HepG2 (cell line): Measurements from ENCODE around the gene CA10. TPM values are rescaled to one million over a fixed set of nuclear protein-coding genes. Genes with fewer than 3 reads are reported as not detected.

Experiments used
- ATAC-seq: fragments of 200-7000 bp; cut with Tn5 transposase; 3 replicates; pipeline ENCODE4 v1.9.1; 2020; ENCODE audit warnings: mild to moderate bottlenecking, moderate library complexity
- BruUV-seq: library from RNA; stranded (reverse); fragments of 400-500 nt; replicated peaks from 2 replicates; lab custom pipeline; 2021; lab: Mats Ljungman, UMichigan
- CTCF ChIA-PET: fragments of 300-600 bp; formaldehyde crosslinking; extraction: SDS; loops from one replicate; lab custom pipeline; 2021; ENCODE audit warnings: low total read pairs, inconsistent platforms, low intra/inter-chr PET ratio; lab: Yijun Ruan, JAX
- POLR2A ChIA-PET: fragments of 350-600 bp; sonication (Branson Sonifier 250); formaldehyde crosslinking; loops from one replicate; lab custom pipeline; 2020; ENCODE audit warnings: antibody characterized with exemption, inconsistent platforms; lab: Yijun Ruan, JAX
- DNase-seq: peaks from one replicate; pipeline ENCODE4 v3.0.0-alpha.2; 2015; ENCODE audit warnings: low spot score
- FAIRE-seq: peaks from 3 replicates; lab custom pipeline; 2011; peaks lifted over from hg19 to GRCh38; lab: Jason Lieb, UNC
- H2AFZ ChIP-seq: one replicate; pipeline ENCODE4 v1.6.1; 2011; ENCODE audit warnings: low read length, inconsistent platforms
- H3K27ac ChIP-seq: fragments of 300-600 bp; 3 replicates; pipeline ENCODE4 v1.8.0; 2011; ENCODE audit warnings: mixed run types, mild to moderate bottlenecking, mixed read lengths, low read length, inconsistent platforms; ENCODE audit not compliant: insufficient read depth; ENCODE audit errors: extremely low read length
- H3K27me3 ChIP-seq, 2 experiments: fragments of 200-600 bp in 1 of 2; 2 replicates in 1 of 2; 3 replicates in 1 of 2; pipeline versions ENCODE4 v1.6.0 to v1.8.0; 2011; ENCODE audit warnings: low read length in 2 of 2, mild to moderate bottlenecking in 2 of 2, moderate library complexity in 2 of 2, inconsistent platforms in 1 of 2; ENCODE audit not compliant: insufficient read depth in 2 of 2, control insufficient read depth in 1 of 2
- H3K36me3 ChIP-seq, 2 experiments: fragments of 200-600 bp in 1 of 2; replicated peaks in 1 of 2; 2 replicates in 1 of 2; 3 replicates in 1 of 2; pipeline versions ENCODE4 v1.5.1 to v1.8.0; 2011; ENCODE audit warnings: low read length in 2 of 2, inconsistent platforms in 1 of 2; ENCODE audit not compliant: insufficient read depth in 2 of 2, control insufficient read depth in 1 of 2
- H3K4me1 ChIP-seq: 2 replicates; pipeline ENCODE4 v1.5.1; 2012; ENCODE audit warnings: low read length, inconsistent platforms; ENCODE audit not compliant: insufficient read depth
- H3K4me2 ChIP-seq: 2 replicates; pipeline ENCODE4 v1.6.0; 2011; ENCODE audit warnings: low read depth, low read length, inconsistent platforms
- H3K4me3 ChIP-seq, 3 experiments: fragments of 200-600 bp in 1 of 3; sonication (generic), shearing (Covaris generic) in 1 of 3; replicated peaks in 1 of 3; 2 replicates each; pipeline ENCODE4 v1.5.1; 2011 to 2016; ENCODE audit warnings: low read length in 3 of 3, inconsistent platforms in 2 of 3, low read depth in 2 of 3, mild to moderate bottlenecking in 2 of 3, control low read depth in 1 of 3, mixed read lengths in 1 of 3; ENCODE audit not compliant: insufficient read depth in 1 of 3
- H3K79me2 ChIP-seq: one replicate; pipeline ENCODE4 v1.6.1; 2011; ENCODE audit warnings: low read length, inconsistent platforms; ENCODE audit not compliant: insufficient read depth
- H3K9ac ChIP-seq: 2 replicates; pipeline ENCODE4 v1.6.0; 2011; ENCODE audit warnings: mild to moderate bottlenecking, low read depth, low read length, inconsistent platforms; ENCODE audit not compliant: insufficient read depth
- H3K9me3 ChIP-seq: 2 replicates; pipeline ENCODE4 v1.5.1; 2012; ENCODE audit warnings: mild to moderate bottlenecking, low read length
- H4K20me1 ChIP-seq: 2 replicates; pipeline ENCODE4 v1.6.0; 2011; ENCODE audit warnings: inconsistent platforms, mild to moderate bottlenecking, low read length, moderate library complexity; ENCODE audit not compliant: insufficient read depth
- ASH2L ChIP-seq: fragments of 300-600, 200-600 bp; sonication (generic); IDR thresholded peaks from 2 replicates; pipeline ENCODE4 v1.7.0; 2017; ENCODE audit warnings: low read depth, mild to moderate bottlenecking, moderate library complexity, mixed read lengths, low read length; ENCODE audit not compliant: insufficient read length
- MXD4 ChIP-seq: IDR thresholded peaks from 2 replicates; pipeline ENCODE4 v1.6.1; 2016; ENCODE audit warnings: mild to moderate bottlenecking, missing biosample characterization, missing genetic modification reagents
- PBX2 ChIP-seq: IDR thresholded peaks from 2 replicates; pipeline ENCODE4 v1.6.1; 2016; ENCODE audit warnings: control low read depth
- SMYD3 ChIP-seq: sonication (generic); formaldehyde crosslinking; IDR thresholded peaks from 2 replicates; pipeline ENCODE4 v1.8.1; 2023; ENCODE audit warnings: mild to moderate bottlenecking, missing genetic modification reagents
- YEATS2 ChIP-seq: sonication (generic); formaldehyde crosslinking; IDR thresholded peaks from 2 replicates; pipeline ENCODE4 v1.4.0; 2020; ENCODE audit warnings: missing genetic modification reagents, borderline replicate concordance
- ZBTB43 ChIP-seq: sonication (generic); formaldehyde crosslinking; conservative IDR thresholded peaks from 2 replicates; pipeline ENCODE4 v1.4.0; 2020; ENCODE audit warnings: missing genetic modification reagents
- ZNF570 ChIP-seq: sonication (generic); formaldehyde crosslinking; IDR thresholded peaks from 2 replicates; pipeline ENCODE4 v1.4.0; 2020; ENCODE audit warnings: mild to moderate bottlenecking, missing genetic modification reagents, borderline replicate concordance
- WGBS: methylation state at CpG from one replicate; pipeline ENCODE4 v1.1.6; 2017; ENCODE audit warnings: low lambda C conversion rate; 5-methylcytosine and 5-hydroxymethylcytosine counted together
- in situ Hi-C: cut with HindIII; loops from 2 replicates; pipeline ENCODE4 v1.10.0; 2017; ENCODE audit warnings: low pct_unique_long_range_greater_than_20kb; ENCODE audit not compliant: extremely low pct_ligation_motif_present
- intact Hi-C: fragments of 100-400 bp; cut with micrococcal nuclease; formaldehyde crosslinking; loops from one replicate; pipeline ENCODE4 v1.10.0; 2022; ENCODE audit not compliant: unreplicated experiment
- polyA plus RNA-seq, 8 experiments: library from polyadenylated mRNA; depleted of rRNA in 3 of 8; stranded (reverse) in 7 of 8; unstranded in 1 of 8; fragments of >200 nt; fragmentation: Illumina TruSeq in 4 of 8; extraction: Trizol in 4 of 8; gene quantifications; 2 replicates each; pipeline versions ENCODE4 v1.2.1 to v1.2.3, GENCODE V29; 2011 to 2016; ENCODE audit warnings: low read depth in 4 of 8, missing spikeins in 1 of 8, mixed read lengths in 1 of 8; ENCODE audit not compliant: insufficient read depth in 1 of 8
- total RNA-seq, 5 experiments: library from RNA; depleted of rRNA; stranded (reverse); fragments of >200 nt; fragmentation: Illumina TruSeq; extraction: Trizol; gene quantifications; 2 replicates each; pipeline ENCODE4 v1.2.3, GENCODE V29; 2016; ENCODE audit warnings: low read depth in 1 of 5

Gene CA10
- total and polyA plus RNA-seq, 2 of the 13 experiments (the other 11 are each of a cell fraction or from before 2014, with no cell fraction given): not detected

GRCh38 chr17:51955245-51955644 is 203.3 kb downstream of the CA10 start:
- Histone ChIP-seq H3K4me3 (no peak overlapping the region), H3K4me2 (no peak overlapping the region), H3K36me3 (no peaks in the 10 kb centered on the region), H4K20me1 (no peaks in the 10 kb centered on the region), H3K4me1 (no peaks in the 10 kb centered on the region), H3K79me2 (no peaks in the 10 kb centered on the region), H2AFZ (no peak overlapping the region), H3K9me3 (peaks cover 19% of the 10 kb centered on the region), H3K9ac (no peak overlapping the region), H3K27ac (no peak overlapping the region), H3K27me3 (no peaks in the 10 kb centered on the region)
- POLR2A ChIA-PET: no interaction called here
- 2% methylated on average over 2 of the region's 2 CpGs for WGBS
- CTCF ChIA-PET: no interaction called here
- in situ Hi-C loops (no loop called here), intact Hi-C loops (no loop called here)
- DNase-seq (no peak), ATAC-seq (no peak), FAIRE-seq (no peak)
- BruUV-seq: no TSS peak
- no peak for TF ChIP-seq ASH2L
- no peak for TF ChIP-seq SMYD3 (CRISPR knock-in tag)
- no peak for TF ChIP-seq MXD4
- no peak for TF ChIP-seq ZBTB43 (CRISPR knock-in tag)
- no peak for TF ChIP-seq YEATS2 (CRISPR knock-in tag)
- no peak for TF ChIP-seq ZNF570 (CRISPR knock-in tag)
- TF ChIP-seq PBX2 (CRISPR knock-in tag): no peak
